Trophoblast cell (in vitro differentiated cells and primary cell): ENCODE results near the gene PPP1R1C.

Experiments used
- DNase-seq, 2 donors: peaks; one replicate each; pipeline ENCODE4 v3.0.0-alpha.2; 2016
- H2AFZ ChIP-seq: 2 replicates; pipeline ENCODE4 v1.6.1; 2013; ENCODE audit warnings: low read length, moderate library complexity, mild to moderate bottlenecking; ENCODE audit not compliant: insufficient read depth, poor library complexity
- H2AK5ac ChIP-seq: 2 replicates; pipeline ENCODE4 v1.6.1; 2013; ENCODE audit warnings: mild to moderate bottlenecking, low read length
- H2BK120ac ChIP-seq: 2 replicates; pipeline ENCODE4 v1.6.1; 2013; ENCODE audit warnings: low read length, mild to moderate bottlenecking, moderate library complexity; ENCODE audit not compliant: insufficient read depth, poor library complexity
- H2BK12ac ChIP-seq: 2 replicates; pipeline ENCODE4 v1.6.1; 2013; ENCODE audit warnings: mild to moderate bottlenecking, low read length, moderate library complexity
- H2BK5ac ChIP-seq: 2 replicates; pipeline ENCODE4 v1.6.1; 2013; ENCODE audit warnings: low read length, low read depth, moderate library complexity, mild to moderate bottlenecking; ENCODE audit not compliant: poor library complexity
- H3K14ac ChIP-seq: 2 replicates; pipeline ENCODE4 v1.6.1; 2013; ENCODE audit warnings: mild to moderate bottlenecking, low read length
- H3K18ac ChIP-seq: 2 replicates; pipeline ENCODE4 v1.6.1; 2013; ENCODE audit warnings: mild to moderate bottlenecking, low read length
- H3K23ac ChIP-seq: 2 replicates; pipeline ENCODE4 v1.6.1; 2013; ENCODE audit warnings: low read length
- H3K27ac ChIP-seq: 2 replicates; pipeline ENCODE4 v1.5.1; 2013; ENCODE audit warnings: low read depth, mild to moderate bottlenecking, inconsistent platforms, low read length, moderate library complexity
- H3K27me3 ChIP-seq: 2 replicates; pipeline ENCODE4 v1.6.1; 2013; ENCODE audit warnings: inconsistent platforms, mild to moderate bottlenecking, low read length, moderate library complexity; ENCODE audit not compliant: insufficient read depth
- H3K36me3 ChIP-seq, 2 experiments: 1 replicate in 1 of 2; 2 replicates in 1 of 2; pipeline ENCODE4 v1.6.1; 2013; ENCODE audit warnings: low read length in 2 of 2, mild to moderate bottlenecking in 2 of 2, moderate library complexity in 1 of 2; ENCODE audit not compliant: insufficient read depth in 2 of 2, control insufficient read depth in 1 of 2
- H3K4ac ChIP-seq: 2 replicates; pipeline ENCODE4 v1.6.1; 2013; ENCODE audit warnings: low read depth, mild to moderate bottlenecking, low read length, moderate library complexity
- H3K4me1 ChIP-seq, 2 experiments: 1 replicate in 1 of 2; 2 replicates in 1 of 2; pipeline ENCODE4 v1.6.1; 2013; ENCODE audit warnings: low read length in 2 of 2, mild to moderate bottlenecking in 2 of 2, moderate library complexity in 1 of 2; ENCODE audit not compliant: insufficient read depth in 2 of 2, control insufficient read depth in 1 of 2
- H3K4me2 ChIP-seq: 2 replicates; pipeline ENCODE4 v1.6.1; 2013; ENCODE audit warnings: inconsistent platforms, mild to moderate bottlenecking, low read length, moderate library complexity
- H3K4me3 ChIP-seq: 2 replicates; pipeline ENCODE4 v1.5.1; 2013; ENCODE audit warnings: mild to moderate bottlenecking, low read depth, low read length, inconsistent platforms
- H3K79me1 ChIP-seq: one replicate; pipeline ENCODE4 v1.6.1; 2013; ENCODE audit warnings: low read length
- H3K79me2 ChIP-seq: 2 replicates; pipeline ENCODE4 v1.6.1; 2013; ENCODE audit warnings: low read length, mild to moderate bottlenecking; ENCODE audit not compliant: control insufficient read depth, insufficient read depth, poor library complexity
- H3K9ac ChIP-seq: 2 replicates; pipeline ENCODE4 v1.6.1; 2013; ENCODE audit warnings: mild to moderate bottlenecking, low read length
- H3K9me3 ChIP-seq: 2 replicates; pipeline ENCODE4 v1.6.1; 2013; ENCODE audit warnings: low read depth, mild to moderate bottlenecking, control low read depth, inconsistent platforms, low read length; ENCODE audit not compliant: insufficient read depth
- H4K12ac ChIP-seq: 2 replicates; pipeline ENCODE4 v1.6.1; 2013; ENCODE audit warnings: low read depth, mild to moderate bottlenecking, low read length, moderate library complexity
- H4K8ac ChIP-seq: 2 replicates; pipeline ENCODE4 v1.6.1; 2013; ENCODE audit warnings: low read depth, mild to moderate bottlenecking, low read length, moderate library complexity
- H4K91ac ChIP-seq: one replicate; pipeline ENCODE4 v1.6.1; 2013; ENCODE audit warnings: low read depth, mild to moderate bottlenecking, low read length, moderate library complexity
- WGBS: extraction: QIAGEN DNeasy Blood & Tissue Kit; methylation state at CpG from one replicate; pipeline ENCODE4 v1.1.7; 2013; ENCODE audit warnings: missing lambda C conversion rate; ENCODE audit not compliant: insufficient read length, insufficient coverage; ENCODE audit errors: extremely low coverage; 5-methylcytosine and 5-hydroxymethylcytosine counted together

The PPP1R1C gene

DNA sequence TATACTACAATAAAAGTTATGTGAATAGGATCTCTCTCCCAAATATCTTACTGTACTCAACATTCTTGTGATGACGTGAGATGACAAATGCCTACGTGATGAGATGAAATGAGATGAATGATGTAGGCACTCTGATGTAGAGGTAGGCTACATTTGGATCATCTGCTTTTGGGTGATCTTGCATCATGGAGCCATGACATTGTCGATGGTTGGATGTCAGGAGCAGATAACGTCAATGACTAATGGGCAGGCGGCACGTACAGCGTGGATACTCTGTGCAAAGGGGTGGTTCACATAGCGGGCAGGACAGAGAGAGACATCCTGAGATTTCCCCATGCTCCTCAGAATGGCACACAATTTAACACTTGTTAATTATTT is 40.8 kb upstream of the PPP1R1C start:
- Histone ChIP-seq H3K23ac (no peak overlapping the region), H3K4me1 (peaks cover 7 to 14% of the 10 kb centered on the region in 2 experiments), H4K91ac (peak overlapping the region; percentile 96), H2BK12ac (peak overlapping the region; percentile 100), H3K9ac (no peak overlapping the region), H3K4me2 (no peak overlapping the region), H2AFZ (no peak overlapping the region), H3K36me3 (no peaks in the 10 kb centered on the region), H3K79me2 (no peaks in the 10 kb centered on the region), H2BK120ac (peak overlapping the region; percentile 96), H4K8ac (peak overlapping the region; percentile 78), H3K4ac (peak overlapping the region; percentile 80), H3K4me3 (no peak overlapping the region), H3K9me3 (peaks cover 2% of the 10 kb centered on the region), H3K18ac (peak overlapping the region; percentile 92), H3K27me3 (no peaks in the 10 kb centered on the region), H3K14ac (peak overlapping the region; percentile 85), H2AK5ac (peak overlapping the region; percentile 99), H4K12ac (no peak overlapping the region), H2BK5ac (peak overlapping the region; percentile 91), H3K27ac (no peak overlapping the region), H3K79me1 (peaks cover 26% of the 10 kb centered on the region)
- no CpG with 5 or more reads among the region's 8 CpGs for WGBS
- DNase-seq: peak; percentile 89 to 96

DNA sequence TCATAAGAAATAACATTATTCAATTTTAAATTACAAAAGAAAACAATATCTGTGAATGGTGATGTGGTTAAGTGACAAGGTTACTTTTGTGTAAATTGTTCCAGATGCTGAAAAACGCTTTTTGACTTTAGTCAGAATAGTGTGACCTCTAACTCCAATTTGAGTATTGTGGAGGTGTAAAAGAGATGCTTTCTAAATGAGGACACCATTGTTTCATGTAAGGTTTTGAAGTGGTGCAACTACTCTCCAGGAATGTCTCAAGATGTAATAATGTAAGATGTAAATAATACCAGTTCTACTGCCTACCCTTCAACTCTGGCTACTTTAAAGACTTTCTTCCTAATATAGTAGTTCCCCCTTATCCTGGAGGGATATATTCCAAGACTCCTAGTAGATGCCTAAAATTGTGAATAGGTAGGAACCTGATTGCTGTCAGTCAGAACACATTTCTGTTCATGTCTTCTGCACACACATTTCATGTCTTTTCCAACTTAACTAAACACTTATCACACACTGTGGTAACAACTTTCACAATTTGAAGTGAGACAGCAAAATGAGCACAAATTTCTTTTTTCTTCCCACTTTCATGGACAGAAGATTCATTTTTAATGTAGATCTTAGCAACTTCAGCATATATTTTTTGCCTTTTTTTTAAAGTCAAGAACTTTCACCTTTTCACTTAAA is 39.1 kb upstream of the PPP1R1C start:
- Histone ChIP-seq H3K18ac (no peak overlapping the region), H3K4me1 (peaks cover 10 to 17% of the 10 kb centered on the region in 2 experiments), H2AFZ (no peak overlapping the region), H3K9ac (no peak overlapping the region), H4K12ac (no peak overlapping the region), H2BK120ac (no peak overlapping the region), H2BK12ac (no peak overlapping the region), H2BK5ac (no peak overlapping the region), H3K36me3 (no peaks in the 10 kb centered on the region), H3K23ac (no peak overlapping the region), H4K91ac (no peak overlapping the region), H4K8ac (no peak overlapping the region), H3K79me2 (peaks cover 2% of the 10 kb centered on the region), H3K4me2 (peak overlapping the region; percentile 1), H2AK5ac (no peak overlapping the region), H3K4ac (no peak overlapping the region), H3K79me1 (peaks cover 33% of the 10 kb centered on the region), H3K27ac (peak overlapping the region; percentile 98), H3K14ac (no peak overlapping the region), H3K4me3 (no peak overlapping the region), H3K27me3 (no peaks in the 10 kb centered on the region), H3K9me3 (peaks cover 2% of the 10 kb centered on the region)
- WGBS: no CpG with 5 or more reads among the region's 1 CpG
- DNase-seq: peak in 1 of 2 donors; percentile 76

DNA sequence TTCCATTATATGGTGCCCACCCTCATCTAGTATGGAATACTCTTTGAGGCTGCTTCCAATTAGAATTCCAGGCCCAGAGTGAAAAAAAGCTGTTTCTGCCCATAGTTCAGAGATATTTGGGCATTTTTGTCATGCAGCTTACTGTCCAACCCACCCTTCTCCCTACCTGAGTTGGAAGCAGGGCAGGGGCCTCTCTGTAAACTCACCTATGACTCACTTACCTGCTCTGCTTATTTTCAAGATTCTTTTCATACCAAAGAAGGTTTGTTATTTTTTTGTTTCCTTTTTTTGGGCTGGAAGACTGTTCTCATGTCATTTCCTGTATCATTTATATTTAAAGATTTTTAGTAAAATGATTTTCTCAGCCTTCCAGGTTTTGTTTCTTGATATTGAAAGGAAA is 38.4 kb upstream of the PPP1R1C start:
- no peak overlapping the region for H4K12ac ChIP-seq

DNA sequence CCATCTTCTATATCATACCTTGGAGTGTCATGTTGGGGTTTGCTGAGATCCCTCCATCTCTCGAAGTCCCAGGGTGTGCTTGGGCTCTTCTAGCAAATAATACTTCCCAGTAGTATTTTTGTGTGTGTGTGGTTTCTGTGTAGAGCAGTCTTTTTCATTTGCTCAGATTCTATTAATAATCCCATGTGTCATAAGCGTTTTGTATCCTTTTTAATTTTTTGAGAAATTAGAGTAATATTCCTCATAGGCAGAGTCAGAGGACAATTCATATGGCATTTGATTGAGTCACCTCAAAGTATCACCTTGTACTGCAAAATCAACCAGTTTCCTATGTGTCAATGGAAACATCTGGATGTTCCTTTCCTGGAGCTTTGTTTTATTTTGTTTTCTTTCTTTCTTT is 37.4 kb upstream of the PPP1R1C start:
- peaks cover 2% of the 10 kb centered on the region for H3K79me2 ChIP-seq
- WGBS: no CpG with 5 or more reads among the region's 2 CpGs

More for the DNA sequence above, 38.4 kb upstream of the PPP1R1C start:
- Histone ChIP-seq H2BK120ac (peak overlapping the region; percentile 74), H3K4me3 (no peak overlapping the region), H3K9ac (no peak overlapping the region), H2AFZ (no peak overlapping the region), H3K18ac (no peak overlapping the region), H4K8ac (no peak overlapping the region), H4K91ac (no peak overlapping the region), H3K4me2 (peak overlapping the region; percentile 1), H3K4ac (no peak overlapping the region), H3K14ac (no peak overlapping the region), H3K27ac (peak overlapping the region; percentile 98), H3K36me3 (no peaks in the 10 kb centered on the region), H3K27me3 (no peaks in the 10 kb centered on the region), H2AK5ac (no peak overlapping the region), H3K79me1 (peaks cover 30% of the 10 kb centered on the region), H3K79me2 (peaks cover 2% of the 10 kb centered on the region), H2BK5ac (no peak overlapping the region), H3K9me3 (peaks cover 2% of the 10 kb centered on the region), H3K23ac (no peak overlapping the region), H3K4me1 (peaks cover 10 to 17% of the 10 kb centered on the region in 2 experiments), H2BK12ac (no peak overlapping the region)
- peak; percentile 38 to 67 for DNase-seq

More for the DNA sequence above, 37.4 kb upstream of the PPP1R1C start:
- peak overlapping the region; percentile 69 for H3K18ac ChIP-seq
- peaks cover 2% of the 10 kb centered on the region for H3K9me3 ChIP-seq
- peak overlapping the region; percentile 95 for H2BK5ac ChIP-seq
- H3K36me3 ChIP-seq: no peaks in the 10 kb centered on the region
- peak overlapping the region; percentile 77 for H3K27ac ChIP-seq
- H3K4me2 ChIP-seq: no peak overlapping the region
- no peak overlapping the region for H3K4me3 ChIP-seq
- H2BK12ac ChIP-seq: peak overlapping the region; percentile 94
- no peak overlapping the region for H3K23ac ChIP-seq
- peaks cover 33% of the 10 kb centered on the region for H3K79me1 ChIP-seq
- no peak overlapping the region for H4K12ac ChIP-seq
- no peak for DNase-seq
- peak overlapping the region; percentile 74 for H3K14ac ChIP-seq
- H2AFZ ChIP-seq: no peak overlapping the region
- peaks cover 13 to 20% of the 10 kb centered on the region in 2 experiments for H3K4me1 ChIP-seq
- H3K27me3 ChIP-seq: no peaks in the 10 kb centered on the region
- peak overlapping the region; percentile 71 for H4K91ac ChIP-seq
- H3K4ac ChIP-seq: peak overlapping the region; percentile 18
- H2BK120ac ChIP-seq: peak overlapping the region; percentile 82
- H3K9ac ChIP-seq: no peak overlapping the region
- H4K8ac ChIP-seq: peak overlapping the region; percentile 42
- peak overlapping the region; percentile 86 for H2AK5ac ChIP-seq
